AG08396 (cell line): ENCODE results near the gene CXCR5.

Source experiments
- DNase-seq: peaks from one replicate; pipeline ENCODE4 v3.0.0; 2012; ENCODE audit warnings: low spot score, mixed read lengths

The CXCR5 gene

DNA sequence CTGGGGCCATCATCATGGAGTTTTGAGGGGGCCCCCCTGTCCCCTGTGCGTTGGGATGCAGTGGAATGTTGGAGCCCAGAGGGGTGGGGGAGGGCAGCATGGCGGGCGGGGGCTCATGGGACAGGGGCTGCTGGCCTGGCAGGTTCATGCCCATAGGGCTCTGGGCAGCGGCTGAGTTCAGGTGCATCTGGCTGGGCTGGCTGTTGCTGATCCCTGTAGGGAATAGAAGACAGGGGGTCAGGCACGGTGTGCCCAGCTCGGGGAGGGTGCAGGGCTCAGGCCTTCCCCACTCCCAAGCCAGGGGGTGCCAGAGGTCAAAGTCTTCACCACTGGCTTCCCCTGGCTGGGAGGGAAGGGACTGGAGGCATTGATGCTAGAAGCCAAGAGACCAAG, 15.6 kb downstream of the CXCR5 start:
- no peak for DNase-seq

DNA sequence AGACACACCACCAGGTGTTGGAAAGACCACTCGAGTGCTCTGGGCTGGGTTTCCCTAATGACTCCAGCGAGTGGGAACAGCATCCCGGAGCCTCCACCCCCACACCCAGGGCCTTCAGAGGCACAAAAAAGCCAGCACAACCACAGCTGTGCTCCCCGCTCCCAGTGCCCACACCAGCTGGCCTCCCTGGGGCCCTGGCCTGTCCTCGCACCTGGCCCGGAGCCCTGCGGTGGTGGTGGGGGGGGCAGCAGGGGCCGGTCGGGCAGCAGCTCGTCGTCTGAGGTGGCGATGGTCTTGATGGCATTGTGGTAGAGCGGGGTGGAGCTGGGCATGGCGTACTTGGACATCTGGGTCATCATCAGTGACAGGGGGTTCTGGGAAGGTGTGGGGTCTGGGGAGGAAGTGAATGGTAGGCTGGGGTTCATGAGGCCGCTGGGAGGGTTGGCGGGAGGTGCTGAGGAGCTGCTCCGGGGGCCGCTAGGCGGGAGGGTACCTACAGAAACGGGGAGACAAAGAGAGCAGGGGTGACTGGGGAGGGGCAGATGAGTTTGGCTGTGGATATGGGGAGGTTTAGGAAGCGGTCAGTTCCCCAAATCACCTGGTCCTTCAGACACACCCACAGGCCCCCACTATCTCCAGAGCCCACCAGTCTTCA, 16.1 kb downstream of the CXCR5 start:
- no peak for DNase-seq

- no peak for DNase-seq
Measured at GRCh38 chr11:118900535-118901384, 17.1 kb downstream of the CXCR5 start.

- no peak for DNase-seq
Measured at GRCh38 chr11:118901494-118902335, 18.0 kb downstream of the CXCR5 start.

DNA sequence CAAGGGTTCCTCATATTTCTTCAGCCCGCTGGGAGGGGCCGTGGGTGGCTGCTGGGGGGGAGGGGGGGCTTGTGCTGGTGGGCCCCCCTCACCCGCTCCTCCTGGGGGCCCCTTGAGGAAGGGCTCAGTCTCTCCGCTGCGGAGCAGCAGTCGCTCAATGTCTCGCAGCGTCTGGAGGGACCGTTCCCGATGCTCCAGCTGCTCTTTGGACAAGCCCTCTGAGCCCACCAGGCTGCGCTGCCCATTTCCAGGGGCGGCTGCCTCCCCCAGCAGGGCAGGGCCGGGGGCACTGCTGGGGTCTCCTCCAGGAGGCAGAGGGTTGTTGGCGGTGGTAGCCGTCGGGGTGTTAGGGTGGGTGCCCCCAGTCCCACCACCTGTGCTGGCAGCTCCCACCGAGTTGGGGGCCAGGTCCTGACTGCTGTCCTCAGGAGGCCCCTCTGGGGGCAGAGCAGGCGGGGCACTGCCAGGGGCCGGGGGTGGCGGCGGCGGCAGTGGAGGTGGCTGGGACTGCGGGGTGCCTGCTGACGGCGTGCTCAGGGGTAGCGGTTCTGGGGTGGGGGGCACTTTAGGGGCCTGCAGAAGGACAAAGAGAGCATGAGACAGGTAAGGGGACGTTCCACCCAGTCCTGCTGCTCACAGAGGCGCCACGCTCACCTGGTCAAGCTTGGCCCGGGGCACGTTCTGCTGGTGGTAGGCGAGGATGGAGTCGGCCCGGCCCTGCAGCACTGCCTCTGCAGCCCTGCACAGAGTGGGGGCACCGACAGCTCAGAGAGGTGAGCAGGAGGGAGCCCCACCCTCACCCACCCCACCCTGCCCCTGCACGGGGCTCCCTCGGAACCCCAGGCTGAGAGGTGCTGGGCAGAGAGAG, 18.9 kb downstream of the CXCR5 start:
- no peak for DNase-seq

DNA sequence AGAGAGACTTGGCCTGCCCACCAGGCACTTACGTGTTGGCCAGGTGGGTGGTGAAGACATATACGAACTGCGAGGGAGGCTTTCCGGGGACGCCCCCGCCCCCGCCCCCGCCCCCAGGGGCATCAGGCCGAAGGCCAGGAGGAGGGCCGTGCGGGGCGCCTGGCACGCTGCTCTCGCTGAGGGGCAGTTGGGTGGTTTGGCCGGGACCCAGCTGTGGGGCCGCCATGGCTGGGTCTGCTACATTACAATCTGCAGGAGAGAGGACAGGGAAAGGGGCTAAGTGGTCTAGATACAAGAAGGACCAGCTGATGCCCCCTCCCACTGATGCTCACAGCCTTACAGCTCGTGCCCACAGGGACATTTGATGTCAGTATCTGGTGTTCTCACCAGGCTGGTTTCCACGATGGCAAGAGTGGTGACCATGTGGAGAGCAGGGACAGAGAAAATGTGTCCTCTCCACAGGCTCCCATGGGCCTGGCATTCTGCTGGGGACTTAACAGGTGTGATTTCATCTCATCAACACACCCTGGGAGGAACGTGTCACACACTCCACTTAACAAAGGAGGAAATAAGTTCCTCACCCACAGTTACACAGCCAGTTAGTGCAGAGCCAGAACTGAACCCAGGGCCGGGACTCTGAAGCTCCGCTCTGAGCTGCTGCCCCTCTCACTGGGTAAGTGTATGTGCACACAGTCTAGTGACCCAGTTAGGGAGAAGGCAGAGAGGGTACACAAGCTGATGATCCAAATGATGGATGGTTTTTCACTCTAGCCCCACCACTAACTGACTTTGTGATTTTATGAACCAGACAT, 19.7 kb downstream of the CXCR5 start:
- no peak for DNase-seq

DNA sequence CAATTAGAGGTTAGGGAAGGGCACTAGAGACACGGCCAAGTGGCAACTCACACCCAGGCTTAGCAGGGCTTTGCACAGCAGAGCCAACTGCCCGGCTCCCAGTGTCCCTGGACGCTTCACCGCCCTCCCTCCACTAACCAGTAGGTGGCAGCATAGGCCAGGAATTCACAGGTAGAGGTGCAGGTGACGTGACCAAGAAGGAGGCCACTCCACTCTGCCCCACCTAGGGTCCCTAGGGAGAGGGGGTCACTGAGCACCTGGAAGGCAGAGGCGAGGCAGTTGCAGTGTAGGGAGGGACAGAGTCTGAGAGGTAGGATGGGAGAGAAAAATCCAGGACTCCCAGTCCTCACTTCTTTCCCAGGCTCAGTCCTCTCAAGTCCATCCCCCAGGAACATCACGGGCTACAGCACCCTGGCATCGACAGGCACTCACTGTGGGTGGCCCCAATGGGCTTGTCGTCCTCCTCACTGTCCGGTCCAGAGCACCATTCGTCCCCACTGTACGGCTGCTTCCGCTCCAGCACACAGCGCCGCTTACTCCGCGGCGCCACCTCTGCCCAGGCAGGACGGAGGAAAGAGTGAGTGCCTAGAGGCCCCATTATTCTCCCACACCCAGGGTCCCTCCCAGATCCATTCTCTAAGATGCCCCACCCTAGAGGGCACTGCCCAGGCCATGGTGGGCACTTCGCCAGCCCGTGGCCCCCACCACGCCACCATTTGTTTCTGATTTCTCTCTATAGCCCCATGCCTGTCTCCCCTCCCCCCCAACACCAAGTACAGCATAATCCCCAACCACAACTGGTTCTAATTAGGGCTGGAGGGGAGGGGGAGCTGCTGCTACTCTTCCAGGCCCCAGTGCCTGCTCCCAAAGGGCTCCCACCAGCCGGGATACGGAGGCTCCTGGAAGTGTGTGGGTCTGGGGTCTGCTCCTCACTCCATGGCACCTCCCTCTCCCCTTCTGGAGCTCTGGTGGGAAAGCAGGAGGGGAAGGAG, 23.7 kb downstream of the CXCR5 start:
- DNase-seq, result peak; percentile 82

- DNase-seq, result no peak
Measured at GRCh38 chr11:118908264-118908663, 24.6 kb downstream of the CXCR5 start.

DNA sequence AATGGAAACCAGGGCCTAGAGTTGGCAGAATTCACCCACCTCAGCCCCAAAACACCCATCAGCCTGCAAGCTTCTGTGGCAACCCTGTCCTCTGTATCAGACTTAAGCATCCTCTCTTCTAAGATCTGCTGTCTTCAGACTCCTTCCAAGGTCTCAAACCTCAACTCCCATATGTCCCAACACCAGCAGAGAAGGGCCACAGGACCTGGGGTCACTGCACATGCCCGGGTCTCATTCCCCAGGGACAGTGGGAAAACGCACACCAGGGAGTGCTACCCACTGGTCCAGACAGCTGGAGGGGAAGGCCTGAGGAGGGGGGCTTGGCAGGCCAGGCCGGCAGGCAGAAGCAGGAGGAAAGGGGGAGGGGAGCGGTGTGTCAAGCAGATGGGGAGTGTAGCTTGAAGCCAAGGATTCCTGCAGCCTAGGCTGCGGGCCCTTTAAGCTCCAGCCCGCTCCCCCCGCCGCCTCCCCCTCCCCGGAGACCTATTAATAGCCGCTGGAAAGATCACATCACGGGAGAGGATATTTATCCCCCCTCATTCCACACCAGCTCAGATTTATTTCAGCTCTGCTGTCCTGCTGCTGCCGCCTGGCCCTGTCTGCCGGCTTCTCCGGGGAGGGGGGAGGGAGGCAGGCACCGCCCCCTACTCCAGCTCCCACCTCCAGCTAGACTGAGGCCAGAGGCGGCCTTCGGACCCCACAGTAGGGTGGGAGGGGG, 25.4 kb downstream of the CXCR5 start:
- peak; percentile 79 for DNase-seq

DNA sequence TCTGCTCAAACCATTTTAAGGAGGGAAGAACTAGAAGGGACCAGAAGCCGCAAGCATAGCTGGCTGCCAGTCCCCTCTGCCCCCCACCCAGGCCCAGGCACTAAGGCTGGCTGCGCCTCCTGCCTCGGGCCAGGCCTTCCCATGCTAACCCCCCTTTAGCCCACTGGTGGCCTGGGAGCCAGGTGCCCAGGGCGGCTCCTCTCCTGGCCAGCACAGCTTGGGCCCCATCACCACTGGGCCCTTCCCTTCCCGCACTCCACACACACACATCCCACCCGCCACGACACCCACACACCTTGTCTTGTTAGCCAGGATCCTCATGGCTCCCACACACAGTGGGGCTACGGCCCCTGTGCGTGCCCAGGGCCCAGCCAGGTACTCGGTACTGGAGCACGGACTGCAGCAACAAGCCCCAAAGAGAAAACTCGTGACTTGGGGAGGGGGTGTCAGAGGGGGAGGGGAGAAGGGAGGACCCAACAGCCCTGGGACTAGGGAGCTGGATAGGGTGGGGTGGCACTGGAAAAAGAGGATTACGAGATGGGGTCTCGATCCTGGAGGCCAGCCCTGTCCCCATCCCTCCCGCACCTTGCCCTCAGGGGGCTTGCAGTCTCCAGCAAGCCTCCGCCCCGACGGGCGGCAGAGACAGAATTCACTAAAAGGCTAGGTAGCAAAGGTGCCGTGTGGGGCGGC, 26.1 kb downstream of the CXCR5 start:
- DNase-seq, result no peak

DNA sequence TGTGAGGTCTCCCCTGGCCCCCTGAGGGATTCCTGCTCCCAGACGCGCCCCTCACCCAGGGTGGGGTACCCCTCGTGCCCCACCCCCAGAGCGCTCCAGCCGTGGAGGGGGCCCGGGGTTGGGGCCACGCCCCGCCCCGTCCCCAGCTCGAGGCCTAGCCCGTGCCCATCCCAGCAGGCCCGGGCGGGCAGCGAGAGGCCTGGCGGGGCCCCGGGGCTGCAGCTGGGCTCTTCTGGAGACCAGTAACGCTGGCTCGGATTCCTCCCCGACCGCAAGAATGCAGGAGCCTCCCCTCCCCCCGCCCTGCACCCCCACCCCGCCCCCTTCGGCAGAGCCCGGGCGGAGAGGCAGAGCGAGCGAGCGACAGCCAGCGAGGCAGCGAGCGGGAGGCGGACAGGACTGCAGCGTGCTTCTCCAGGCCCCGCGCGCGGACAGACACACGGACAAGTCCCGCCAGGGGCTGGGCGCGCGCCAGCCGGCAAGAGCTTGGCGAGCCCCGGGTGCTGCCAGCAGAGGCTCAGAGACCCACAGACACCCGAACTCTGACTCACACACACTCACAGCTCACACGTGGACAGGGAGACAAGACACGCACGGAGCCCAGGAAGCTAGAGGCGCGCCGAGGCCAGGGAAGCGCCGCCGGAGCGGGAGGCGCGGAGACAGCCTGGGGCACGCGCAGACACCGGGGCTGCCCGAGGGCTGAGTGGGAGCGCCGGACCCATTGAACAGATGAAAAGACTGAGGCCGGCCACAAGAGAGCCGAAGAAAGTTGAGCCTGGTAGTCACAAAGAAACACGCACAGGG, 26.8 kb downstream of the CXCR5 start:
- DNase-seq, result peak; percentile 91

DNA sequence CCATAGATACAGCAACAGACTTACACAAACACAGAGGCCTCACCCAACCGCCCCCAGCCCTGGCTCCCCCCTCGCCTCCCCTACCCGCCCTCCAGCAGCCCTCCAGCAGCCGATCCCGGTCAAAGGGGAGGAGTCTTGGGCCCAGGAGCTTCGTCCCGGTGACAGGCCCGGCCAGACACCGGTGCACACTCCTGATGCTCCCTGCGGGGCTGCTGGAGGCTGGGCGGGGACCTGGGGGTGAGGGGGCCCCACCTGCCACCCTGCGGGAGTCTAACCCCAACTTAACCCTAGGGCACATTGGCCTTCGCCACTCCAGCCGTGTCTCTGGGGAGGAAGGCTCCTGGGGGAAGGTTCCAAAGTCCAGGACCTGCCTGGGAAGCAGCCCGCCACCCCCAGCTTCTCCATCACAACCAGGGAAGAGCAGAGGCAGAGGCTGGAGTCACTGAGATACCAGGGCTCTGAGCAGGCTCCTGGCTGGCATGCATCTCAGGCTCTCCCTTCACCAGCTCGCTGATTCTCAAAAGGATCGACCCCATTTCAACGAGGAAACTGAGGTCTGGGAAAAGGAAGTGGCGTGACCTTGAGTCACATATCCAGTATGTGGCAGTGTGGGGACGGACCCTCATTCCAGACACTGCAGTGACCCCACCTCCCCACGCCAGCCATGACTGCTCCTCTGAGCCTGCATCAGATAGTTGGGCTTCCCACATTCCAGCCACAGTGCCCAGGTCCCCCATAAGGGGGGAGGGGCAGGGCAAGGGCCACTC, 27.6 kb downstream of the CXCR5 start:
- no peak for DNase-seq

DNA sequence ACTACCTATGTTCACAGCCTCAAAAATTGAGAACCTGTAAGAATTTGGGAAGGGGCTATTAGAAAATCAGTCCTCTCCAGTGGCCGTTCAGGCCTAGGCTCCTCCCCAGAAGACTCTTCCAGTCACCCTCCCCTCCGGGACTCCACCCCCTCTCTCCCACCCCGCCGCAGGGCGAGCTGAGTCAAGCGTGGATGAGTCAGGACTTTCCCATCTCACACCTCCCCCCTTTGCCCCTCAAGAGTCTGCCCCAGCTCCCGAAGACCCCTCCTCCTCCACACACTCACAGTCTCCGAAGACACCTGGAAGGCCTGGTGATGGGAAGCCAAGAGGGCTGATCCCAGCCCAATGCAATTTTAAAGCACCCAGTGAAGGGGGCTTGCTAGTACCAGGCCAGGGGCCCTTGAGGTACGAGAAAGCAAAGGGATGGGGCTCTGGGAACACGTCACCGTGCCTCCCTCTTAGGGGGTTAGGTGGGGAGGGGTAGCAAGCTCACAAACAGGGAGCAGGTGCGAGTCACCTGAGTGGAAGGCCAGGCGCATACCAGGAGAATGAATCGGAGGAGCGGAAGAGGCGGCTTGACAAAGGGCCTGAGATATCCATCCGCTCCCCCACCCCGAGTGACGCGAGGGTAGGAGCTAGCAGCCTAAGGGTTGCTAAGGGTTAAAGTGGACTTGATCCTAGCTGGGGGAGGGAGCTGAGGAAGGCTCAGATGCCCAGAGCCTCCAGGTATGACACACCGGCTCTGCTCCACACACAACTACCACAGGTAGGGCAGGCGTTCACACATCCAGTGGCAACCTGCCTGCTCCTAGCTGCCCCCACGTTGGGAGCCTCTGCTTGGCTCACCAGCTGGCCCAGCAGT, 28.4 kb downstream of the CXCR5 start:
- peak; percentile 75 for DNase-seq

DNA sequence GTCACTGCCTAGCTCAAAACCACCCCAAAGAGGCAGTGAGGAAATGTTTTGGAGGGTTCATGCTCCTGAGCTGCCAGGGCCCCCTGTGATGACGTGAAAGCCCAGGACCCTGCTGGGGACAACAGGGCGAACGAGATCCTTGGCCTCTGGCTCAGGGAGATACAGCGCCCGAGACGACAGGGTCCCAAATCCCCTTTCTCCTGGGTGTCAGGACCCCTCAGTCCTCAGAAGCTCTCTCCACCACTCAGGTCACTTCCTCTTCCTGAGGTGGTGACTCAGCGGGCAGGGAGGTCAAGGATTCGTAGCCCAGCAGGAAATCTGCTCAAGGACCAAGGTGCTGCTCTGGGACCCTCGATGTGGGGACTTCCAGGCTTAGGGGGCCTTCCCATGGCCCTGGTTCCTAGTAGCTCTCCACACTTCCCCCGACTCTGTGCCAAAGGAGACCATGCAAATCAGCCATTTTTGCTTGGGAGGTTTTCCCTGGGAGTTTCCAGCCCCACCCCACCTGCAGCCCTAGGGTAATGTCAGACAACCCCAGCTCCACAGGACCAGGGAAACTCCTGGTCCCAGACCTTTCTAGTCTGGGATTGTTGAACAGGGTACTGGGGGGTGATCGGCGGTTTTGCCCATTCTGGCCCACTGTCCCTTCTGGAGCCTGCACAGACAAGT, 29.2 kb downstream of the CXCR5 start:
- no peak for DNase-seq
